ENCODE measurements around the gene IGFBP2. TPM values are rescaled to one million over a fixed set of nuclear protein-coding genes. Genes with fewer than 3 reads are reported as not detected.

Gene IGFBP2
- total RNA-seq, 1 donor from 2014 or later, result 41.1 TPM

GRCh38 chr2:216685327-216685875 lies 52.2 kb downstream of the IGFBP2 start:
- DNase-seq (ENCODE audit: low read depth), result no peak

DNA sequence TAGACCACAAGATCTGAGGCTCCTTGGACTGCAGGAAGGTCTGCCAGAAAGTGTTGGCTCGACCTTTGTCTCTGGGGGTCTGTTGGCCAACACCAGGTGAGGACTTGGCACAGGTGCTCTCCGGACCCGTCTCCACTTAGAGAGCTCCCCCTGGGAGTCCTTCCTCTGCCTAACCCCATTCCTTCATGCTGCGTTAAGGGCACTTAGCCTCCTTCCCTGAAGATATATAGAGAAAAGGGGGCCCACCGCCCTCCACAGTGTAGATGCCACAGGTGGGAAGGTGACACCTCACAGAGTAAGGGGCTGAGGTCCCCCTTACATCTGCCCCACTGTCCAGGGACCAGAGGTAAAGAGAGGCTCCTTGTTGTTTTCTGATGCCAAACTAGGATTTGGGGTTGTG lies 53.9 kb downstream of the IGFBP2 start:
- Histone ChIP-seq H3K36me3 (ENCODE audit: control insufficient read depth, insufficient read depth, low read length) (no peaks in the 10 kb centered on the region), H3K27me3 (ENCODE audit: control insufficient read depth, insufficient read depth, low read length) (peaks cover 1% of the 10 kb centered on the region), H3K4me3 (ENCODE audit: low read depth, low read length) (no peak overlapping the region)
- FAIRE-seq (no peak), DNase-seq (ENCODE audit: low read depth) (no peak)
- TF ChIP-seq, protein P1, sequence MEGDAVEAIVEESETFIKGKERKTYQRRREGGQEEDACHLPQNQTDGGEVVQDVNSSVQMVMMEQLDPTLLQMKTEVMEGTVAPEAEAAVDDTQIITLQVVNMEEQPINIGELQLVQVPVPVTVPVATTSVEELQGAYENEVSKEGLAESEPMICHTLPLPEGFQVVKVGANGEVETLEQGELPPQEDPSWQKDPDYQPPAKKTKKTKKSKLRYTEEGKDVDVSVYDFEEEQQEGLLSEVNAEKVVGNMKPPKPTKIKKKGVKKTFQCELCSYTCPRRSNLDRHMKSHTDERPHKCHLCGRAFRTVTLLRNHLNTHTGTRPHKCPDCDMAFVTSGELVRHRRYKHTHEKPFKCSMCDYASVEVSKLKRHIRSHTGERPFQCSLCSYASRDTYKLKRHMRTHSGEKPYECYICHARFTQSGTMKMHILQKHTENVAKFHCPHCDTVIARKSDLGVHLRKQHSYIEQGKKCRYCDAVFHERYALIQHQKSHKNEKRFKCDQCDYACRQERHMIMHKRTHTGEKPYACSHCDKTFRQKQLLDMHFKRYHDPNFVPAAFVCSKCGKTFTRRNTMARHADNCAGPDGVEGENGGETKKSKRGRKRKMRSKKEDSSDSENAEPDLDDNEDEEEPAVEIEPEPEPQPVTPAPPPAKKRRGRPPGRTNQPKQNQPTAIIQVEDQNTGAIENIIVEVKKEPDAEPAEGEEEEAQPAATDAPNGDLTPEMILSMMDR (IDR thresholded peaks at IDR 0.05; ENCODE audit: insufficient read depth, low read length, severe bottlenecking), result no peak

More at GRCh38 chr2:216685327-216685875, 52.2 kb downstream of the IGFBP2 start:
- TF ChIP-seq, protein P1 (IDR thresholded peaks at IDR 0.05; ENCODE audit: insufficient read depth, low read length, severe bottlenecking), result no peak
- FAIRE-seq, result no peak
- H3K36me3 ChIP-seq (ENCODE audit: control insufficient read depth, insufficient read depth, low read length), result no peaks in the 10 kb centered on the region
- H3K4me3 ChIP-seq (ENCODE audit: low read depth, low read length), result no peak overlapping the region
- peaks cover 1% of the 10 kb centered on the region for H3K27me3 ChIP-seq (ENCODE audit: control insufficient read depth, insufficient read depth, low read length)

DNA sequence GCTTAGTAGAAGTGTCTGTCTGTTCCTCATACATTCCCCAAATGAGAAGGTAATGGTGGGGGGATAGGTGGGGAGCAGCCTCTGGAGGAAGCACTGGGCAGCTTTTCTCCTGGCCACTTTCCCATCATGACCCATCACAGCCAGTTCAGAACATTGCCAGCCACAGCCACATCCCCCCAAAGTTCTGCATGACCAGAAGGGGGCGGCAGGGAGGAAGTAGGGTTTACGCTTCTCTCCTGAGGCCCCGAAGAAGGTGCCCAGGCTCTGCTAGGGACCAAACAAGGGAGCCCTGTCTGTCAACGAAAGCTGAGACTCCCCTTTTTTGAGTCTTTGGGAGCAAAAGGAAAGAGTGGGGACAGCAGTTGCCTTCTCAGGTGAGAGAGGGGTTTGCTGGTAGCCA lies 54.4 kb downstream of the IGFBP2 start:
- TF ChIP-seq, protein P1 (IDR thresholded peaks at IDR 0.05; ENCODE audit: insufficient read depth, low read length, severe bottlenecking), result peak; percentile 18
- no peak for FAIRE-seq
- no peak for DNase-seq (ENCODE audit: low read depth)
- H3K27me3 ChIP-seq (ENCODE audit: control insufficient read depth, insufficient read depth, low read length), result peaks cover 1% of the 10 kb centered on the region
- no peaks in the 10 kb centered on the region for H3K36me3 ChIP-seq (ENCODE audit: control insufficient read depth, insufficient read depth, low read length)
- H3K4me3 ChIP-seq (ENCODE audit: low read depth, low read length), result no peak overlapping the region

DNA sequence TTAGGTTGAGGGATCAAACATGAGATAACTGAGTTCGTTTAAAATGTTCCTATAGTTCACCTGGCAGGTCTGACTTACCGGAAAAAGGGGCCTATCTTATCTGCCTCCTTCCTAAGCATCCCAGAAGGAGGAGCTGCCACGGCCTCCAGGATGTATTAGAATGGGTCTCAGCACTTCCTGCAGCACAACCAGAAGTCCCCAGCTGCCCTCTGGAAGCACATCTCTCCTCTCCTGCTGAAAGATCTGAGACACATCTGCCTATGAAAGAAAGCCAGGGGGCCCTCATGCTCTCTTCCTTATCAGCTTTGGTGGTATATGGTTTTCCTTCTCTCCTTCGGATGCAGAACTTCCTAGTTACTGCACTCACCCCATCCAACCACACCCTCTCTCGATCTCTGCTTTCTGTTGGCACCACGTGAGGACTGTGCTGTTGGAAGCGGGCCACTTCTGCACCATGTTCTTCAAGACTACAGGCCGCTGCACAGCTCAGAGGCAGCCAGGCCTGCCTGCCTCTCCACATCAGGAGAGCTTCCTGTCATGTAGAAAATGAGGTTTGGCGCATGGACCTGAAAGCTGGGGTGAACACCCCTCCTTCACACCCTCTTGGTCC lies 55.6 kb downstream of the IGFBP2 start:
- no peak for DNase-seq (ENCODE audit: low read depth)
- Histone ChIP-seq H3K4me3 (ENCODE audit: low read depth, low read length) (no peak overlapping the region), H3K27me3 (ENCODE audit: control insufficient read depth, insufficient read depth, low read length) (peaks cover 3% of the 10 kb centered on the region), H3K36me3 (ENCODE audit: control insufficient read depth, insufficient read depth, low read length) (no peaks in the 10 kb centered on the region)
- TF ChIP-seq, protein P1 (IDR thresholded peaks at IDR 0.05; ENCODE audit: insufficient read depth, low read length, severe bottlenecking), result no peak
- FAIRE-seq, result peak; percentile 13

DNA sequence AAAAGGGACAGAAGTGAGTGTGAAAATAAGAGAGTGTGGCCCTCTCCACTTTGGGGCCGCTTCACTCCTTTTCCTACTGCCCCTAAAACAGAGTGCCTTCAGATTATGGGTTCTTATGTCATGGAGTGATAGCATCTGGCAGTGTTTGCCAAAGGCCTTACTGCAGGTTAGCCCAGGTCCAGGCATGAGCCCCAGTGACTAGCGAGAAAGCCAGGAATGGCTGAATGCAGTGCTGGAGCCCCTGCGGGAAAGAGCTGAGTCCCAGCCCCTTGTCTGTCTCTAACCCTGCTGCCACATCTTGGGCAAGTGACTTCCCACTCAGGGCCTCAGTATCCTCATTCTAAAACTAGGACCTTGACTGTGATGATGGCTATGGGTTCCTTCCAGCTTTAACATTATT lies 56.2 kb downstream of the IGFBP2 start:
- FAIRE-seq, result peak; percentile 18
- Histone ChIP-seq H3K27me3 (ENCODE audit: control insufficient read depth, insufficient read depth, low read length) (peaks cover 6% of the 10 kb centered on the region), H3K36me3 (ENCODE audit: control insufficient read depth, insufficient read depth, low read length) (no peaks in the 10 kb centered on the region), H3K4me3 (ENCODE audit: low read depth, low read length) (no peak overlapping the region)
- TF ChIP-seq, protein P1 (IDR thresholded peaks at IDR 0.05; ENCODE audit: insufficient read depth, low read length, severe bottlenecking), result no peak
- DNase-seq (ENCODE audit: low read depth), result no peak

DNA sequence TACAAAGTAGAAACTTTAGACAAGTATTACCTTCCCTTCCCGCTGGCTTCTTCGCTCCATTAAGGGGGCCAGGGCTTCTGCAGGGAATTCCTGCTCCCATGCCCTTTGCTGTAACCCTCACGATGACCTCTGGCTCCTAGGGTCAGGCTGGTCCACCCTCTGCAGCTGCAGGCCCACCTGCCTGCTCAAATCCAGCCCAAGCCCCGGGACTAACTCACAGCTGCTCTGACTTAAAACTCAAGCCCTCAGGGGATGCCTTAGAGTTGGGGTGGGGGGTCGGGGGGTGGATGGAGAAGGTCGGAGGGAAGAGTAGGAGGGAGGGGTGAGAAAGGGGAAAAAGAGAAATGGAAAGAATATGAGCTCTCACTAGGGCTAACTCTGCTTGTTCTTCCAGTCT lies 57.2 kb downstream of the IGFBP2 start:
- TF ChIP-seq, protein P1 (IDR thresholded peaks at IDR 0.05; ENCODE audit: insufficient read depth, low read length, severe bottlenecking), result no peak
- no peak for FAIRE-seq
- H3K4me3 ChIP-seq (ENCODE audit: low read depth, low read length), result no peak overlapping the region
- H3K36me3 ChIP-seq (ENCODE audit: control insufficient read depth, insufficient read depth, low read length), result no peaks in the 10 kb centered on the region
- no peak for DNase-seq (ENCODE audit: low read depth)
- H3K27me3 ChIP-seq (ENCODE audit: control insufficient read depth, insufficient read depth, low read length), result peaks cover 11% of the 10 kb centered on the region

All from bronchial epithelial cell (primary cell).